Measurements from ENCODE around the gene TTLL3. TPM values are rescaled to one million over a fixed set of nuclear protein-coding genes. Genes with fewer than 3 reads are reported as not detected.

TTLL3 gene
- total and polyA plus RNA-seq, 2 of the 13 experiments (the other 11 are each of a cell fraction or from before 2014, with no cell fraction given), result 9.5 to 51.2 TPM

DNA sequence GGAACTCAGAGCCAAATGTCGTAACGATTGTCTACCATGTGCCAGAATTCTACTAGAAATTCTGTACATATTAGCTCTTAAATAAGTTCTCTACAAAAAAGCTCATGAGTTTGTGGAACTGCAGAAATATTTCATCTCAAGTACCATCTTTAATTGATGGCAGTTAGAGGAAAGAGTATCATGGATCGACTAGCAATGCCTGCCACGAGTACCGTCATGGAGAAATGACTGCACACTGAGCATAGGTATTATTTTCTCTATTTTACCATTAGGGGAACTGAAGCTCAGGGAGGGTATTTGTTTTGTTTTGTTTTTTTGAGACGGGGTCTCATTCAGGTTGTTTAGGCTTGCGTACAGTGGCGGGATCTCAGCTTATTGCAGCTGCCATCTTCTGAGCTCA lies 31.0 kb downstream of the TTLL3 start:
- no peak overlapping the region for H2AFZ ChIP-seq (ENCODE audit: low read length)
- H3K4me2 ChIP-seq (ENCODE audit: low read depth, low read length), result no peak overlapping the region
- peaks cover 8 to 39% of the 10 kb centered on the region in 2 experiments; a peak in 4 of 5 replicates for H3K36me3 ChIP-seq (replicated peaks in 1 of 2; ENCODE audit: control insufficient read depth in 1 of 2, insufficient read depth in 2 of 2, low read length in 2 of 2)
- no peak for ATAC-seq
- no peak for FAIRE-seq
- peaks cover 15% of the 10 kb centered on the region for H3K4me1 ChIP-seq (ENCODE audit: insufficient read depth, low read length)
- H3K27ac ChIP-seq (ENCODE audit: extremely low read length, insufficient read depth, low read length), result no peak overlapping the region
- in situ Hi-C loops (cut with HindIII; ENCODE audit: extremely low pct_ligation_motif_present, low pct_unique_long_range_greater_than_20kb), result no loop called here
- ChIA-PET CTCF (ENCODE audit: low intra/inter-chr PET ratio, low total read pairs) (no interaction called here), POLR2A (no interaction called here)
- WGBS (ENCODE audit: low lambda C conversion rate), result 89% methylated on average over 8 of the region's 8 CpGs
- H3K9ac ChIP-seq (ENCODE audit: insufficient read depth, low read depth, low read length), result no peak overlapping the region
- H3K27me3 ChIP-seq (ENCODE audit: control insufficient read depth in 1 of 2, insufficient read depth in 2 of 2, low read length in 2 of 2), result no peaks in the 10 kb centered on the region; a peak in 1 of 5 replicates
- no peaks in the 10 kb centered on the region for H3K9me3 ChIP-seq (ENCODE audit: low read length)
- no peaks in the 10 kb centered on the region for H4K20me1 ChIP-seq (ENCODE audit: insufficient read depth, low read length)
- no TSS peak for BruUV-seq (replicated peaks)
- H3K79me2 ChIP-seq (ENCODE audit: insufficient read depth, low read length), result no peaks in the 10 kb centered on the region
- DNase-seq (ENCODE audit: low spot score), result no peak
- H3K4me3 ChIP-seq (replicated peaks in 1 of 3; ENCODE audit: insufficient read depth in 1 of 3, low read depth in 2 of 3, low read length in 3 of 3), result no peak overlapping the region
- intact Hi-C loops (cut with micrococcal nuclease; ENCODE audit: unreplicated experiment), result loop anchor here (5.0 kb wide), 1 partner anchor 386 kb away; no protein-coding TSS in a partner anchor
- no peak for TF ChIP-seq IRF2 (CRISPR knock-in tag; IDR thresholded peaks at IDR 0.05)
- TF ChIP-seq, protein P1, sequence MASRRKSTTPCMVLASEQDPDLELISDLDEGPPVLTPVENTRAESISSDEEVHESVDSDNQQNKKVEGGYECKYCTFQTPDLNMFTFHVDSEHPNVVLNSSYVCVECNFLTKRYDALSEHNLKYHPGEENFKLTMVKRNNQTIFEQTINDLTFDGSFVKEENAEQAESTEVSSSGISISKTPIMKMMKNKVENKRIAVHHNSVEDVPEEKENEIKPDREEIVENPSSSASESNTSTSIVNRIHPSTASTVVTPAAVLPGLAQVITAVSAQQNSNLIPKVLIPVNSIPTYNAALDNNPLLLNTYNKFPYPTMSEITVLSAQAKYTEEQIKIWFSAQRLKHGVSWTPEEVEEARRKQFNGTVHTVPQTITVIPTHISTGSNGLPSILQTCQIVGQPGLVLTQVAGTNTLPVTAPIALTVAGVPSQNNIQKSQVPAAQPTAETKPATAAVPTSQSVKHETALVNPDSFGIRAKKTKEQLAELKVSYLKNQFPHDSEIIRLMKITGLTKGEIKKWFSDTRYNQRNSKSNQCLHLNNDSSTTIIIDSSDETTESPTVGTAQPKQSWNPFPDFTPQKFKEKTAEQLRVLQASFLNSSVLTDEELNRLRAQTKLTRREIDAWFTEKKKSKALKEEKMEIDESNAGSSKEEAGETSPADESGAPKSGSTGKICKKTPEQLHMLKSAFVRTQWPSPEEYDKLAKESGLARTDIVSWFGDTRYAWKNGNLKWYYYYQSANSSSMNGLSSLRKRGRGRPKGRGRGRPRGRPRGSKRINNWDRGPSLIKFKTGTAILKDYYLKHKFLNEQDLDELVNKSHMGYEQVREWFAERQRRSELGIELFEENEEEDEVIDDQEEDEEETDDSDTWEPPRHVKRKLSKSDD (CRISPR knock-in tag; IDR thresholded peaks at IDR 0.05; ENCODE audit: low read depth), result no peak
- TF ChIP-seq ZNF292 (CRISPR knock-in tag; IDR thresholded peaks at IDR 0.05; ENCODE audit: borderline replicate concordance, low read depth), result no peak
- TF ChIP-seq, protein P2, sequence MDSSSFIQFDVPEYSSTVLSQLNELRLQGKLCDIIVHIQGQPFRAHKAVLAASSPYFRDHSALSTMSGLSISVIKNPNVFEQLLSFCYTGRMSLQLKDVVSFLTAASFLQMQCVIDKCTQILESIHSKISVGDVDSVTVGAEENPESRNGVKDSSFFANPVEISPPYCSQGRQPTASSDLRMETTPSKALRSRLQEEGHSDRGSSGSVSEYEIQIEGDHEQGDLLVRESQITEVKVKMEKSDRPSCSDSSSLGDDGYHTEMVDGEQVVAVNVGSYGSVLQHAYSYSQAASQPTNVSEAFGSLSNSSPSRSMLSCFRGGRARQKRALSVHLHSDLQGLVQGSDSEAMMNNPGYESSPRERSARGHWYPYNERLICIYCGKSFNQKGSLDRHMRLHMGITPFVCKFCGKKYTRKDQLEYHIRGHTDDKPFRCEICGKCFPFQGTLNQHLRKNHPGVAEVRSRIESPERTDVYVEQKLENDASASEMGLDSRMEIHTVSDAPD (CRISPR knock-in tag; IDR thresholded peaks at IDR 0.05), result no peak
- TF ChIP-seq CENPX (CRISPR knock-in tag; IDR thresholded peaks at IDR 0.05), result no peak
- TF ChIP-seq ZNF747 (CRISPR knock-in tag; IDR thresholded peaks at IDR 0.05; ENCODE audit: borderline replicate concordance), result no peak
- no peak for TF ChIP-seq ZNF709 (CRISPR knock-in tag; IDR thresholded peaks at IDR 0.05)
- no peak for TF ChIP-seq MATR3 (CRISPR knock-in tag; IDR thresholded peaks at IDR 0.05)
- TF ChIP-seq, protein P3, sequence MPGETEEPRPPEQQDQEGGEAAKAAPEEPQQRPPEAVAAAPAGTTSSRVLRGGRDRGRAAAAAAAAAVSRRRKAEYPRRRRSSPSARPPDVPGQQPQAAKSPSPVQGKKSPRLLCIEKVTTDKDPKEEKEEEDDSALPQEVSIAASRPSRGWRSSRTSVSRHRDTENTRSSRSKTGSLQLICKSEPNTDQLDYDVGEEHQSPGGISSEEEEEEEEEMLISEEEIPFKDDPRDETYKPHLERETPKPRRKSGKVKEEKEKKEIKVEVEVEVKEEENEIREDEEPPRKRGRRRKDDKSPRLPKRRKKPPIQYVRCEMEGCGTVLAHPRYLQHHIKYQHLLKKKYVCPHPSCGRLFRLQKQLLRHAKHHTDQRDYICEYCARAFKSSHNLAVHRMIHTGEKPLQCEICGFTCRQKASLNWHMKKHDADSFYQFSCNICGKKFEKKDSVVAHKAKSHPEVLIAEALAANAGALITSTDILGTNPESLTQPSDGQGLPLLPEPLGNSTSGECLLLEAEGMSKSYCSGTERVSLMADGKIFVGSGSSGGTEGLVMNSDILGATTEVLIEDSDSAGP (CRISPR knock-in tag; IDR thresholded peaks at IDR 0.05; ENCODE audit: borderline replicate concordance), result no peak
- no peak for TF ChIP-seq RFX1 (IDR thresholded peaks at IDR 0.05)
- no peak for TF ChIP-seq ZNF446 (CRISPR knock-in tag; IDR thresholded peaks at IDR 0.05)
- TF ChIP-seq, protein P4, sequence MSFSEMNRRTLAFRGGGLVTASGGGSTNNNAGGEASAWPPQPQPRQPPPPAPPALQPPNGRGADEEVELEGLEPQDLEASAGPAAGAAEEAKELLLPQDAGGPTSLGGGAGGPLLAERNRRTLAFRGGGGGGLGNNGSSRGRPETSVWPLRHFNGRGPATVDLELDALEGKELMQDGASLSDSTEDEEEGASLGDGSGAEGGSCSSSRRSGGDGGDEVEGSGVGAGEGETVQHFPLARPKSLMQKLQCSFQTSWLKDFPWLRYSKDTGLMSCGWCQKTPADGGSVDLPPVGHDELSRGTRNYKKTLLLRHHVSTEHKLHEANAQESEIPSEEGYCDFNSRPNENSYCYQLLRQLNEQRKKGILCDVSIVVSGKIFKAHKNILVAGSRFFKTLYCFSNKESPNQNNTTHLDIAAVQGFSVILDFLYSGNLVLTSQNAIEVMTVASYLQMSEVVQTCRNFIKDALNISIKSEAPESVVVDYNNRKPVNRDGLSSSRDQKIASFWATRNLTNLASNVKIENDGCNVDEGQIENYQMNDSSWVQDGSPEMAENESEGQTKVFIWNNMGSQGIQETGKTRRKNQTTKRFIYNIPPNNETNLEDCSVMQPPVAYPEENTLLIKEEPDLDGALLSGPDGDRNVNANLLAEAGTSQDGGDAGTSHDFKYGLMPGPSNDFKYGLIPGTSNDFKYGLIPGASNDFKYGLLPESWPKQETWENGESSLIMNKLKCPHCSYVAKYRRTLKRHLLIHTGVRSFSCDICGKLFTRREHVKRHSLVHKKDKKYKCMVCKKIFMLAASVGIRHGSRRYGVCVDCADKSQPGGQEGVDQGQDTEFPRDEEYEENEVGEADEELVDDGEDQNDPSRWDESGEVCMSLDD (CRISPR knock-in tag; IDR thresholded peaks at IDR 0.05; ENCODE audit: borderline replicate concordance), result no peak
- TF ChIP-seq JDP2 (CRISPR knock-in tag; IDR thresholded peaks at IDR 0.05; ENCODE audit: borderline replicate concordance), result no peak

Data from HepG2 (cell line).